Activated CD8-positive, alpha-beta memory T cell treated with anti-CD3 and anti-CD28 coated beads for 1 hour (primary cell): Measurements from ENCODE around the gene OR51V1.
"Not testable (repeated sequence)": the region's sequence is repeated elsewhere in the genome, so short reads cannot be mapped to it uniquely, and the experiment has no call there.

Experiments used
- DNase-seq, 2 donors: peaks; one replicate each; pipeline ENCODE4 v3.0.0-alpha.2; 2020; ENCODE audit warnings: low read depth in 1 of 2; ENCODE audit errors: extremely low read depth in 1 of 2

Gene OR51V1

GRCh38 chr11:5171856-5172255 is 28.6 kb downstream of the OR51V1 start:
- DNase-seq: no peak

DNA sequence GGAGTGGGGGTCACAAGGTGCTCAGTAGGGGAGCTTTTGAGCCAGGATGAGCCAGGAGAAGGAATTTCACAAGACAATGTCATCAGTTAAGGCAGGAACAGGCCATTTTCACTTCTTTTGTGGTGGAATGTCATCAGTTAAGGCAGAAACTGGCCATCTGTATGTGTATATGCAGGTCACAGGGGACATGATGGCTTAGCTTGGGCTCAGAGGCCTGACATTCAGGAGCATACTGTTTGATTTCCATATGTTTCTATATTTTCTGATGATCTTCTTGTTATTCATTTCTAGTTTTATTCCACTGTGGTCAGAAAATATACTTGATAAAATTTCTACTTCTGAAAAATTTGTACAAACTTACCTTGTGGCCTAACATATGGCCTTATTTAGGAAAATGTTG is 34.6 kb downstream of the OR51V1 start:
- not testable (repeated sequence) for DNase-seq

DNA sequence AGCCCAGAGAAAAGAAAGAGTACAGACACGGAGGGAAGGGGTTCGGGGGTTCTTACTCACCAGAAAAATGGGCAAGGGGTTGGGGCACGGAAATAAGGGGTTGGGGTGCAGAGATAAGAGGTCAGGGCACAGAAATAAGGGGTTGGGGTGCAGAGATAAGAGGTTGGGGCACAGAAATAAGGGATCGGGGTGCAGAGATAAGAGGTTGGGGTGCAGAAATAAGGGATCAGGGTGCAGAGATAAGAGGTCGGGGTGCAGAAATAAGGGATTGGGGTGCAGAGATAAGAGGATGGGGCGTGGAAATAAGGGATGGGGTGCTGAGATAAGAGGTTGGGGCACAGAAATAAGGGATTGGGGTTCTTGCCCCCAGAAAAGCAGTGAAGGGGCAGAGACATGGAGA is 35.7 kb downstream of the OR51V1 start:
- not testable (repeated sequence) for DNase-seq

- not testable (repeated sequence) for DNase-seq
These were observed 39.4 kb downstream of the OR51V1 start for GRCh38 chr11:5161045-5161444.

GRCh38 chr11:5160217-5160616 is 40.3 kb downstream of the OR51V1 start:
- DNase-seq: not testable (repeated sequence)

GRCh38 chr11:5159806-5160205 is 40.7 kb downstream of the OR51V1 start:
- no peak for DNase-seq

DNA sequence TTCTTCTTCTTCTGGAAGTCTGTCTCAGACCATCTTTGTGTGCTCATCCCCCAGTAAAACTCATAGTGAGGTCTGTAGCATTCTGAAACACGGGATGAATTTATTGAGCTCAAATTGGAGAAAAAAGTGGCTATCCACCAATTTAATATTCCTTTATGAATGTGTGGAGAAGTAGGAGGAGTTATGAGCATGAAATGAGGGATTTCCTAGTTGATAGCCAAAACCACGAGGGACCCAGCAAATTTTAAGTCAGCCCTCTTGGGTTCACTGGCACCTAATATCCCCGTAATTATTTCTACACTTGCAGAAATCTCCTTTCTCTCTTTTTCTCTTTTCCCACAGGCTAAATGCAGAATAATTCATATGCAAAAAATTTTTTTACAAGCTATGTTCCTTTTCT is 45.8 kb downstream of the OR51V1 start, which contains the start of gene OR52A1:
TSS of gene OR52A1 (minus strand) at position 101 of the 400 bp plus-strand sequence. CDS start 2,388 bp downstream, outside the sequence.
- no peak for DNase-seq

DNA sequence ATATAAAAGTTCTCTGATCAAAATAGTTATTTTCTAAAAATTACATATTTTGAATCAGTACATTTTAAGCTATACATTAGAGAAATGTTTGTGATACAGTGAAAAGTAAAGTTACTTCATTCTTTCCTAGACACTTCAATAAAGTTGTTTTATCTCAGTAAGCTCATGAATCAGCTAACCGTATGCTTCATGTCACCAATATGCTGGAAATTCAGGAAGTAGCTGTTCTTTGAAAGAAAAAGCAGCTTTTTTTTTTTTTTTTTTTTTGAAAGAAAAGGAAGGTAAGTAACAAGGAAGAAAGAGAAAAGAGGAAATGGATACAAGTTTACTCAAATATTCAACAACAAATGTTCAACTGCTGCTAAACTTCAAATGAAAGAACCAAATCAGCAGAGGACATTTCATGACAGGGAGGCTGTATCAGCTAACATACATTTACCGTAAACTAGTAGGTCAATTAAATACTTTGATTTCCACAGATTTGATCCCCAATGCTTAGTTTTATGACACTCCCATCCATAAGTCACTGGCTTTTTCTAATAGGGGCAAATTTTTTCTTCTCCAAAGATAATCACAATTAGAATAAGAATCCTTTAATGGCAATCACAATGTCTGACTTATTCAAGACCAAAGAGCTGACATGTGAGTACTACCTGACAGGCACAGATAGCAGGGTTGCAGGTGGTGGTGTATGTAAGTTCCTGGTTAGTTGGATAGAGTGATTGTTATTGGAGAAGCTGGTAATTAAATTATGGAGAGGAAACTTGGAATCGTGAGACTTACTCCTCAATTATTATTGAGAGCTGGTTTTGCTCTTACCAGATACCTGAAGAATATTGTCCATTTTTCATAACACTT is 46.7 kb downstream of the OR51V1 start:
- no peak for DNase-seq

DNA sequence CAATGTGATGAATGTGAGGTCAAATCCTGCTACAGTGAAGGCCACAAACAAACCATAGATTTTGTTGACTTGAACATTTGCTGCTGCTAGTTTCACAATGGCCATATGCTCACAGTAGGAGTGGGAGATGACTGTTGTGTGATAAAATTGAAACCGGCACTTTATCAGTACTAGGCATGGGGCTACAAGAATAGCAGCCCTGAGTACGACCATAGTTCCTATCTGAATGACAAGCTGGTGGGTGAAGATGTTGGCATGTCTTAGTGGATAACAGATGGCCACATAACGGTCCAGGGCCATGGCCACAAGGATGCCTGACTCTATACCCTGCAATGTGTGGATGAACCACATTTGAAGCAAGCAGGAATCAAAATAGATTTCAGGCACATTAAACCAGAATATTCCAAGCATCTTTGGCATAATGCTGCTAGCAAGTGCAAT is 48.7 kb downstream of the OR51V1 start:
- DNase-seq: no peak
